ENCODE data around the gene ZNF106.

ZNF106 gene

DNA sequence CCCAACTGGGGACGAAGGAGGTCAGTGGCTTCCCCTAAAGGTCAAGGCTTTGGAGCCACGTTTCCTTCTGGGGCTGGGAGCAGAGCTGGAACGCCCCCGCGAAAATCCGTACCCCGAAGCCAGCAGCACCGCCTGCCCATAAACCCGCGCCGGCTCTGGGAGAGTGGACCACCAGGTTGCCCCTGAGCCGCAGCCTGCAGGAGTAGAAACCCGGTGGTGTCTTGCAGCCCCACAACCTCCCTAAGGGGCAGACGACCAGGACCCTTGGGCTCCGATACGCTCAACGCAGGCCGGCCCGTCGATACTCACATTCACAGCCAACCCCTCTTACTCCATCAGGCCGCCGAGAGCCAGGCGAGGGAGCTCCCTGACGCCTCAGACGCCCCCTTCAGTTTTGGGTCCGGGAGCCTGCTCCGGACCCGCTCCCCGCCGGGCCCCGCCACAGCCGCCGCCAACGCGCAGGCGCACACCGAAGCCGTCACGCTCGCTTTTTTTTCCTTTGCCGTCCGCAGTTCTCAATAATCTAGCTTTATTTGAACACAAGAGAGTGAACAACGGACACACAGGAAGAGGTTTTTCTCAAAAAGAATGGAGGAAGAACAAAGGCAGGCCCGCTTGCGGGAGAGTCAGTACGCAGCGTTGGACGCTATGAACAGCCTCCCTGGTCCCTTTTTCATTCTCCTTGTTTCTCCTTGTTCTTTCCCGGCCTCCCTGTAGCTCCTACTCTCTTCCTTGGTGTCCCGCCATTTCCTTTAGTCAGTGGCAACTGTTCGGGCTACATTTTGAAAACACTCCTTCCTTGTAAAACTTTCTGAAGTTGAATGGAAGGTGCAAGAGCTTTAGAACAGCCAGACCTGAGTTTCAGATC lies at the start of gene ZNF106:
ZNF106 (minus strand) TSS at position 471 of the 868 bp plus-strand sequence. CDS start 18,852 bp downstream, outside the sequence.
- peak; percentile 56 for DNase-seq

DNA sequence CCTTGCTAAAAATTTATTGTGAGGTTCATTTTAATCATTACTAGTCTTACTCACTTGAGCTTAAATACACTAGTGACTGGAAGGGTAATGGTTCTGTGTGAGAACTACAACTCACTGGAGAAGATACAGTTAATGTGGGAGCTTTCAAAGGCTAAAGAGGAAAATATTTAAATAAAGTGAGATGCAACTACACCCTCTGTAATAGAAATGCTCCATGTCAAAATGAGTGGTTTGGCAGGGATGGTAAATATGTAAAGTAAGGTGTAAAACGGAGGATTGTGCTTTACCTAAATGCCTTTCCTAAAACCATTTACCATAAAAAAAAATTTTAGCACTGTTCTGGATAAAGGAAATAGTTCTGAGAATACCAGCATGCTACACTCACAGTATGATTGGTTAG lies 42.3 kb upstream of the ZNF106 start:
- DNase-seq, result no peak

DNA sequence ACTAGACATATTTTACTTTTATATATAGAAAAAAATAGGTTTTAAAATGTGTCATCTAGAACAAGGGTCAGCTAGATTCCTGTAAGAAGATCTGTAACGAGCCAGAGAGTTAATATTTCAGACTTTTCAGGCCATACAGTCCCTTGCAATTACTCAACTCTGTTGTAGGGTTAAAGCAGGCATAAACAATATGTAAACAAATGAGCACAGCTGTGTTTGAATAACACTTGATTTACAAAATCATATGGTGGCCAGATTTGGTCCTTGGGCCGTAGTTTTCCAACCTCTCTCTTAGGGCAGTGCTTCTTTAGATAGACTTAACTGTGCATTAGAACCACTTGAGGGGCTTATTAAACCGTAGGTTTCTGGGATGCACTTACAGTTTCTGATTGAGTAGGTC lies 38.0 kb upstream of the ZNF106 start:
- DNase-seq, result no peak

DNA sequence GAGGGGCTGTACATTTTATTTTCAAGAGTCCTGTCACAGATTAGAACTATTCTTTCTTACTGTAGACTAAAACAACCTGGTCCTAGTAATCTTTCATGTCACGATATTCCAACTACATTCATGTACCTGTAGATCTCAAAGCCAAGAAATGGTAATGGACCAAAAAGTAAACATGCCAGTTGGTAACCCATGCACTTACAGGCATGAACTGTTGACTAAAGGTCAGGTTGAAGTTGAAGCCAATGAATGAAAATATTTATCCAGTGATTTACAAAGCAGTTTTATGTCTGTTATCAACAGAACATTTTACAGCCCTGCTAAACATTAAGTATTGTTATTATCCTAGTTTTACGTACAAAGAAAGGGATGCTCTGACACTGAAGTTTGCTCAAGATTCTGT lies 32.4 kb upstream of the ZNF106 start:
- no peak for DNase-seq

DNA sequence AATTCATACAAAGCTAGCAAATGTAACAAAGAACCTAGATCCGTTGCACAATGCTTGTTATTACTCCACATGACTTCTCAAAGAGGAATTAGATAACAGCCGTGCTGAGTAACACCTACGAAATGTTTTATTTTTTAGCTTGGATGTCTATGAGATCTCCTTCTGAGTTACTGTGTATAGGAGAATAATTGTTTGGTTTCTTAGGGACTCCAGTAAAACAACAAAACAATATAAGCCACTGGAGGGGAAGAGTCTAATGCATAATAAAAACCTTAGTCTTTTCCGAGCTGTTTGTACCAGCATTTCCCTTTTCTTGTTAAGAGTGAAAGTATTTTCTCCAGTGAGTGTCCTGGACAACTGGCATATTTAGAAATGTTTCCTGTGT lies 20.1 kb upstream of the ZNF106 start:
- DNase-seq, result no peak

DNA sequence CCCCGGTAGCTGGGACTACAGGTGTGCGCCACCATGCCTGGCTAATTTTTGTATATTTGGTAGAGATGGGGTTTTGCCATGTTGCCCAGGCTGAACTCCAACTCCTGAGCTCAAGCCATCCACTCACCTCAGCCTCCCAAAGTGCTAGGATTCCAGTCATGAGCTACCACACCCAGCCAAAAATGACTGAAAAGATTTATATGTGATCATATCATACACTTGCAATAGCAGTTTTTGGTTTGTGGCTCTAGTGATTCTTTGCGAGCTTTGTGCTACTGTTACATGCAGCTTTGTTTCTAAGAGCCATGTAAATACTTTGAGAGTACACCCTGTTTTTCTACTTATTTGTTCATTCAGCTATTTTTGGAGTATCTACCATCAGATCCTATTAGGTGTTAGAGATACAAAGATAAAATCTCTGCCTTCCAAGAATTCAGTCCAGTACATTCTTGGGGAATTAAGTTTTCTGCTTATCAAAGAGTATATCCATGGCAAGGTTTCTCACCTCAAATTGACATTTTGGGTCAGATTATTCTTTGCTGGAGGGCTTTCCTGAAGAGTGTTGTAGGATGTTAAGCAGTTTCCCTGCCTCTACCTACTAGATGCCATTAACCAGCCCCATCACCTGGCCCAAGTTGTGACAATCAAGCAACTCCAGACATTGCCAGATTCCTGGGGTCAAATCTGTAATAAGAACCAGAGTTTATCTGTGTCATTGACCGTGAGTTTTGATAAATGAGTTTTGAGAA lies 19.5 kb upstream of the ZNF106 start:
- DNase-seq, result no peak

DNA sequence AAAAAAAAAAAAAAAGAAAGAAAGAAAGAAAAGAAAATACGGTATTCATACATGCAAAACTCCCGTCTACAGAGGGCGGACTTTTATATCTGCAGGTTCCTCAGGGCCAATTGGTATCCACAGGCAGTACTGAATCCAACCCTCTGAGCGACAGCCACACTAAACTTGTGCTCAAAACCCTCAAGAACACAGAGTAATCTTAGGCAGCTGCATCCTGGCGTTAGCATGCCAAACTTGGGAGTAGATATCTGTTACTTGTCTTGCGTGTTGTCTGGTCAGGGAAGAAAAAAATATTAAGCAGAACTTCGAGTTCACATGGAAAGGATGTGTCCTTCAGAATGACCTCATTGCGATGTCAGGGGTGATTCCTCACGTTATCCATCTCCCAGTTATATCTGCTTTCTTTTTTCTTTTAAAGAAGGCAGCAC lies 17.3 kb upstream of the ZNF106 start:
- no peak for DNase-seq

DNA sequence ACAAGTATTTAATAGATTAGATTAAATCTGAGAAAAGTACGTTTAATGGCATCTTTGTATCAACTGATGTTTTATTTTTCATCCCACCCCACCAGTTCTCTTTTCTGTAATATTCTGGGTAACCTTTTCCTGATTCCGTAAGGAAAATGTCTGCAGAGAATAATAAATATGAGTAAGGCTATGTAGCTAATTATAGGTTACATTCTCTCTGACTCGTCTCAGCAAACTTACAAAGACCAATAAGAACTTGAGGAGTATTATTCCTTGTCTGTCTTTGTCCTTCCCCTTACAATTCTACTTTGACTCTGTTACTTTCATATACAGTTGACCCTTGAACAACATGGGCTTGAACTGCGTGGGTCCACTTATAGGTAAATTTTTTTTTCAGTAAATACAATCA lies 16.6 kb upstream of the ZNF106 start:
- no peak for DNase-seq

DNA sequence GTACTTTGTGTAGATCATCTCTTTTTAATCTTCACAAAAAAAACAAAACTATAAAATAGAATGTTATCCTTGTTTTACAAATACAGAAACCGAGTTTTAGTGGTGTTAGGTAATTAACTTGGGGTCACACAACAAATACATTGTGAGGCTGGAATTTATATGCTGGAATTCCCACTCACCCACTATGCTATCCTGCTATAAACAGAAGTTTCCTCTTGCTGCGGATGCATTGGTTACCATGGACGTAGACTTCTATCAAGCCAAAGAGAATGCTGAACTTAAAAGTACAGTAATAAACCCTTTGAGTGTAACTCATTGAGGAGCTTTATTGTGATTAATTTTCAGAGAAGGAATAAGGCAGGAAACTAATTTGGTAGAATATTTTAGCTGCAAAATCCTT lies 13.7 kb upstream of the ZNF106 start:
- DNase-seq, result no peak

DNA sequence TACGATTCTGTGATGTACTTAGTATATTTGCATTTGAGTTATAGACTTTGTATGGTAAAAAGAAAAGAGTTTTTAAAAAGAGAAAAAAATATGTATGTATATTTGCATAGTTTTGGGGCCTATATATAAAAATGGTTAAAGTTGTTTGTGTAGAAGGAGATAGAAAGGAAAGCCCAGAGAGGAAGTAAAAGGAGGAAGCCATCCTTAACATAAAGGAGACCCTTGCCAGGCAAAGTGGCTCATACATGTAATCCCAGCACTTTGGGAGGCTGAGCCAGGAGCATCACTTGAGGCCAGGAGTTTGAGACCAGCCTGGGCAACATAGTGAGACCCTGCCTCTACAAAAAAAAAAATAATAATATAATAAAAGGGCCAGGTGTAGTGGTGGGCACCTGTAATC lies 12.9 kb upstream of the ZNF106 start:
- DNase-seq, result no peak

DNA sequence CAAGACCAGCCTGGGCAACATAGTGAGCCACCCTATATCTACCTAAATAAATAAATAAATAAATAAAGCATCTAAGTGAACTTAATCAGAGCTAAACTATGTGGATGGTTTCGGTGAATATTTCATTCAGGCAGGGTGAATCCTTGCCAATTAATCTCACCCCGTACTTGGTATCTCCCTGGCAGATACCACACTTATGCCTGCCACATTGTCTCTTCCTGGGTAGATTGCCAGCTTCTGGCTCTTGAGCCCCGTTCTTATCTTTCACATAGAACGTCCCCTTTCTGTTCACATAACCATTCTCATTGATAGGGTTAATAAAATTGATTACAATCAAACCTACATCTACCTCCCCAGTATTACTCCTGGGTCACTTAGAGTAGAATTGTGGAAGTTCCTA lies 11.5 kb upstream of the ZNF106 start:
- DNase-seq, result no peak

DNA sequence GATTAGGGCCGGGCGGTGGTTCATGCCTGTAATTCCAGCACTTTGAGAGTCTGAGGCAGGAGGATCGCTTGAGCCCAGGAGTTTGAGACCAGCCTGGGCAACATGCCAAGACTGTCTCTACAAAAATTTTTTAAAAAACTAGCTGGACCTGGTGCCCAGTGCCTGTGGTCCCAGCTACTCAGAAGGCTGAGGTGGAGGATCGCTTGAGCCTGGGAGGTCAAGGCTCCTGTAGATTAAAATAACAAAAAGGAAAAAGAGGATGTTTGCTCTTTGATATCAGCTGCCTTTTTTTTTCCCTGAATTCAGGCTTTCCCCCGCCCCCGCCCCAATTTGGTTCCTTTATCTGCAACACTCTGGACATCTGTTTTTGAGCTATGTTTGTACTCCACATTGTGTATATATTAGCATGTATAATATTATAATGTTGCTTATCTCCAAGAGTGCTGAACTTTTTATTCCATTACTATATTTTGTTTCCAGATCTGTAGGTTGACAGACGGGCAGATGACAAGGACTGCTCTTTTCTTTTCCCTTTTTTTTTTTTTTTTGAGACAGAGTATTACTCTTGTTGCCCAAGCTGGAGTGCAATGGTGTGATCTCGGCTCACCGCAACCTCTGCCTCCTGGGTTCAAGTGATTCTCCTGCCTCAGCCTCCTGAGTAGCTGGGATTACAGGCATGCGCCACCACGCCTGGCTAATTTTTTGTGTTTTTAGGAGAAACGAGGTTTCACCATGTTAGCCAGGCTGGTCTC lies 9.1 kb upstream of the ZNF106 start:
- no peak for DNase-seq

DNA sequence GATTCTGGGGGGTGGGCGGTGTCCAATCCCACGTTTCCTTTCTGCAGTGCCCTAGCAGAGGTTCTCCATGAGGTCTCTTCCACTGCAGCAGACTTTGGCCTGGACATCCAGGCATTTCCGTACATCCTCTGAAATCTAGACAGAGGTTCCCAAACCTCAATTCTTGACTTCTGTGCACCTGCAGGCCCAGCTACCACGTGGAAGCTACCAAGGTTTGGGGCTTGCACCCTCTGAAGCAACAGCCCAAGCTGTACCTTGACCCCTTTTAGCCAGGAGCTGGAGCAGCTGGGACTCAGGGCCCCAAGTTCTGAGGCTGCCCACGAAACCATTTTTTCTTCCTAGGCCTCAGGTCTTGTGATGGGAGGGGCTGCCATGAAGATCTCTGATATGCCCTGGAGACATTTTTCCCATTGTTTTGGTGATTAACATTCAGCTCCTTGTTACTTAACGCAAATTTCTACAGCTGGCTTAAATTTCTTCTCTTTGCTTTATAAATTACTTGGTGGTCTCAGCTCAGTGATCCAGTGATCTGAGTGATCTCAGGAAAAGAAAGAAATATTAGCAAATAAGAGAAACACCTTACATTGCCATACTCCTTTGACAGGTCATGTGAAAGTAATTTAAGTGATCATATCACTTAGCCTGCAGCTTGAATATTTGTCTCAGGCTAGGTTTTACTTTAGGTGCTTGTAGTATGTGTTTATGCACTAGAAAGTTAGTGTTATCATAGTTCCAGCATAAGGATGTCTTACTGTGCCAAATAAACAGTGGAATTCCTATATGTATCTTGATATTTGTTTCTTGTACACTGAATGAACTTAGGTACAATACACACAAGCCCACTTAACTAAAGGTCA lies 7.5 kb upstream of the ZNF106 start:
- no peak for DNase-seq

DNA sequence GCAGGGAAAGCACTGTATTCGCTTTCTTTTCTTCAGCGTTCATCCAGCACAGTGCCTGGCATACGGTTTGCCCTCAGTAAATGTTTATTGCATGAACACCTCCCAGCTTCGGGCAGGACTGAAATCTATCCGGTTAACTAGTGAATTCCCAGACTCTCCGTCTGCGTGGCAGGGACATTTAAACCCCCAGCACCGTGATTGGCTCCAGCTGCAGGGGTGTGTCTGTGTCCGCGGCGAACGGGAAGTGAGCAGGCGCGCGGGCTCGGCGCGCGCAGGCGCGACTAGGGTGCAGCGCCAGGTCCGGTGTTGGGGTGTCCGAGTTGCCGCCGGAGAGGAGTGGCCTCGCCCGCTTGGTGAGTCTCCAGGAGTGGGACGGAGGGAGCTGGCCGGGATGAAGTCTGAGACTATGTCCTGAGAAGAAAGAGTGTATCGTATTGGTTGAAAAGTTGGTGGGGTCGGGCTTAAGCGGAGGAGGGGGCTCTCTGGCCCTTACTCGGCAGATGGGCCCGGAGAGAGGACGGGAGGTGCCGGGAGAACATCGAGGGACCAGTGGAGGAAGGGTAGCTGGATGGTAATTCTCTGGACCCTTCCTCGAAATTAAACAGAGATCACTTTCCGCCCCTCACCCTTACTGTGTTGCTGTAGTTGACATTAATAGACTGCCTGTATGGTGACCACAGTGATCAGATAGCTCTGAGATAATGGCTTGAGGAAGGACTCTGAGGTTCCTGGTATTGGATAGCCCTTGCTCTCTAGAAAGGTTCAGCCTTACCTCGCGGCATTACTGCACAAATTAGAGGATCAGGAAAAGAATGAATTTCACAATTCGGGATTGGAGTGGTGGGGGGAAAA lies 4.6 kb upstream of the ZNF106 start, which contains the start of gene SNAP23:
SNAP23 (plus strand) TSS at position 274 of the 852 bp plus-strand sequence. CDS start 16,213 bp downstream, outside the sequence.
- DNase-seq, result peak; percentile 66

DNA sequence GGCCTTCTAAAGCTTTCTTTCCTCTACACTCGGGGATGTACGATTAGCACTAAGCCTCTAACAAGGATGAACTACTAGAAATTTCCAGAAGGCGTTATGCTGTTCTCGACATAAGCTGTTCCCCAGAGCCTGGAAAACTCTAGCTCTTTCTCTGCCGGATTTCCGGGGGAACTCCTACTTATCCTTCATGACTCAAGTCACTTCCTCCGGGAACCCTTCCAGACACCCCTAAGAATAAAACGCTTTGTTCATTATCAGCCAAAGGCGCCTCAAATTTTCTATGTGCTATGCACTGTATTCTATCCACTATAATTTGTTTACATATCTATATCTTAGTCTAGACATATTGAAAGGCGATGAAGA lies 4.0 kb upstream of the ZNF106 start:
- no peak for DNase-seq

DNA sequence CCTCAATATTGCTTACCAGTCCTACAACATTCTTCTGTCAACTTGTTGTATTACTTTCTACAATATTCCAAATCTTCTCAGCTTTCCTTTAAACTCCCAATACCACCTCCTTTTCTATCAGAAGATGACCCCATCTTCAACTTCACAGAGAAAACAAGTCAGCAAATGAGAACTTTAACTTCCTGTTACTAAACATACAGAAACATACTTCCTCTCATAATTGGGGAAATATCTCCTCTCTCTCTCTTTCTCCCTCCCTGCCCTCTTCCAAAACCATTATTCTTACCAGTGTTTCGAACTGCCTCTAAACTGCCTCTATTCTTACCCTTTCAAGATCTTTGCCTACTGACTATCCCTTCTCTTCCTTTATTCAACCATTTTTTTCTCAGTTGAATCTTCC lies 2.7 kb upstream of the ZNF106 start:
- DNase-seq, result no peak

DNA sequence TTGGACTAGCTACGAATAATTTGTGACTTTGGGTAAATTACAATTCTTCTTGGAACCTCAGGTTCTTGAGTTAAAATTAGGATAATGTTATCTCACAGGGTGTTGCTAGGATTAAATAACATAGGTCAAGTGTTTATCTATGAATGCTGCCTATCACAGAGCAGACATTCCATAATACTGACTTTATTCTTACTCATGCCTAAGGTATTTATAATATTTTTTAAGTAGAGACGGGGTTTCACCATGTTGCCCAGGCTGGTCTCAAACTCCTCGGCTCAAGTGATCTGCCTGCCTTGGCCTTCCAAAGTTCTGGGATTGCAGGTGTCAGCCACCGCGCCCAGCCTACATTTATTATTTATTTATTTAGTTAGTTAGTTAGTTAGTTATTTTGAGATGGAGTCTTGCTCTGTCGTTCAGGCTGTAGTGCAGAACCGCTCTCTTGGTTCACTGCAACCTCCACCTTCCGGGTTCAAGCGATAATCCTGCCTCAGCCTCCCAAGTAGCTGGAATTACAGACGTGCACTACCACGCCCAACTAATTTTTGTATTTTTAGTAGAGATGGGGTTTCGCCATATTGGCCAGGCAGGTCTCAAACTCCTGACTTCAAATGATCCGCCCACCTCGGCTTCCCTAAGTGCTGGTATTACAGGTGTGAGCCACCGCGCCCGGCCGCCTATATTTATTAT lies 741 bp upstream of the ZNF106 start:
- no peak for DNase-seq

DNA sequence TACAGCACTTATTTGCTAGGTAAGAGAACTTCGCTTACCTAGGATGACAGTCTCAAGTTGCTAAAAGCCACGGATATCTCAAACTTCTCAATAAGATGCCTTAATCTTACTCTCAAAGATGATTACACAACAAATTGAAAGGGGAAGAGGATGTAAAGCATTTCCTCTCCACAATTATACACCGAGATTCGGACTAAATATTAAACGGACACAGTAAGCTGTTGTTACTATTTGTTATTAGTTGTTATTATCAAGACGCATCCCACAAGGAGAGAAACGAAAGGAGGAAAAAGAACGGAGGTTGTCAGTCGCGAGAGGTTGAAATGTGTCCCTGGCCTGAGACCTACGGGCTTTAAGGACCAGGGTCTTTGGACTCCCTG lies 660 bp downstream of the ZNF106 start:
- DNase-seq, result no peak

DNA sequence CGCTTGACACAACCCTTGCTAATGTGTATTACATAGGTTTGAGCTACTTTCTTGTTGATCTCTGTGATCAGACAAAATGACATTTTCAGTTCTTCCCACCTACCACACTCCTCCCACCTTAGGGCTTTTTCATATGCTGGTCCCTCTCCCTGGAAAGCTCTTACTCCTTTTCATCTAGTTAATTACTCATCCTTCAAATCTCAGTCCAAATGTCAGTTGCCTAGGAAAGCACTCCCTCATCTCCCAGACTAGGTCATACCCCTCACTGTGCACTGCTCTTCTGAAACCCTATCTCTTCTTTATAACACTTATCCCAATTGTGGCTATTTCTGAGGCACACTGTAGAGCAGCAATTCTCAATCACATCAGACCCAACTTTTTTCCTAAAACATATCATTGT lies 7.3 kb downstream of the ZNF106 start:
- DNase-seq, result no peak

DNA sequence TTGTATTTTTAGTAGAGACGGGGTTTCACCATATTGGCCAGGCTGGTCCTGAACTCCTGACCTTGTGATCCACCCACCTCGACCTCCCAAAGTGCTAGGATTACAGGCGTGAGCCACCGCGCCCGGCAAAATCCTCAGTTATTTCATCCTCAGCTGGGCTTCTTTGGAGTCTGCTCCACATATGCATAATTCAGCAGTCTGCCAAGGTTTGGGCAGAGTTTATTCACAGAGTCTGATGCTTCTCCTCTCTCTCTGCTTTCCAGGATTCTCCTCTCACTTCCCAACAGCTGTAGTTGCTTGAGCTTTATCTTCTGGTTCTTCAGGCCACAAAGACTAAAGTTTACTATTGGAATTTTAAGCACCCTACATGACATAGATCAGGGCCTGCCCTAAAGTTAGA lies 8.2 kb downstream of the ZNF106 start:
- DNase-seq, result no peak

DNA sequence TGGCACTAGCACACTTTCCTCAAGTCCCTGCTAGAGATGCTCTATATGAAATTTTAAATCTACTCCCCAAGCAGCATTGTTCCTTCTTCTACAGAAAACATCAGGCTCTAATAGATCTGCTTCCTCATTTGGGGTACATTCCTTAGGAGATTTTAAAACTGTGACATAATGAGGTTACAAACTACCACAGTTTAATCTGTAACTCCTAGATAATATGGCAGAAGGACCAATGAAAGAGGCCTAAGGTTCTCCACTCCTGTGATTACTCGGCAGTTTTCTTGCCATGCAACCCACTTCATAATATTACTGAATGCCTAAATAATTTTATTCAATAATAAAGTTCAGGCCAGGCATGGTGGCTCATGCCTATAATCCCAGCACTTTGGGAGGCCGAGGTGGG lies 16.1 kb downstream of the ZNF106 start:
- no peak for DNase-seq

All from NCI-H510A (cell line).